A549 (cell line): Measurements from ENCODE around the gene KIAA2012. TPM values are rescaled to one million over a fixed set of nuclear protein-coding genes. Genes with fewer than 3 reads are reported as not detected.

Experiments
- ATAC-seq, 2 experiments: fragments of 200-7000 bp in 1 of 2; fragments of >200 bp in 1 of 2; cut with Nextera tagmentation in 1 of 2; cut with Tn5 transposase in 1 of 2; 3 replicates each; pipeline versions ENCODE4 v1.8.0 to v1.9.1; 2018 to 2020; ENCODE audit warnings: mild to moderate bottlenecking in 1 of 2, moderate library complexity in 1 of 2
- CTCF ChIA-PET: fragments of 300-600 bp; sonication (Branson Sonifier 250); formaldehyde crosslinking; extraction: SDS; loops from one replicate; lab custom pipeline; 2021; ENCODE audit warnings: antibody characterized with exemption, inconsistent platforms; lab: Yijun Ruan, JAX
- POLR2A ChIA-PET: fragments of 350-600 bp; formaldehyde crosslinking; extraction: SDS; loops from one replicate; lab custom pipeline; 2021; ENCODE audit warnings: antibody characterized with exemption, inconsistent platforms; lab: Yijun Ruan, JAX
- DNase-seq, 2 experiments: peaks; one replicate each; pipeline versions ENCODE4 v3.0.0 to v3.0.0-alpha.2; 2011 to 2016; ENCODE audit warnings: low read depth in 1 of 2, low spot score in 1 of 2
- FAIRE-seq: peaks from 2 replicates; lab custom pipeline; 2011; peaks lifted over from hg19 to GRCh38; lab: Jason Lieb, UNC
- H3K27ac ChIP-seq, 2 experiments: fragments of >200 bp; sonication (Bioruptor Twin); formaldehyde crosslinking; 3 replicates each; pipeline ENCODE4 v1.5.1; 2016 to 2017
- H3K4me1 ChIP-seq: fragments of >200 bp; sonication (Bioruptor Twin); formaldehyde crosslinking; 3 replicates; pipeline ENCODE4 v1.6.1; 2016
- H3K4me2 ChIP-seq: fragments of >200 bp; sonication (Bioruptor Twin); formaldehyde crosslinking; 3 replicates; pipeline ENCODE4 v1.6.1; 2016
- H3K4me3 ChIP-seq: fragments of >200 bp; sonication (Bioruptor Twin); formaldehyde crosslinking; 3 replicates; pipeline ENCODE4 v1.5.1; 2016
- H3K9me3 ChIP-seq: fragments of >200 bp; sonication (Bioruptor Twin); formaldehyde crosslinking; 3 replicates; pipeline ENCODE4 v1.6.1; 2016
- BCL3 ChIP-seq: fragments of >200 bp; sonication (Bioruptor Twin); formaldehyde crosslinking; IDR thresholded peaks from 3 replicates; pipeline ENCODE4 v1.6.1; 2016
- CHD4 ChIP-seq: fragments of 200-600 bp; sonication (generic); IDR thresholded peaks from 2 replicates; pipeline ENCODE4 v1.6.1; 2016; ENCODE audit warnings: antibody characterized with exemption, mild to moderate bottlenecking, borderline replicate concordance
- E2F6 ChIP-seq: IDR thresholded peaks from 2 replicates; pipeline ENCODE4 v1.6.1; 2012; ENCODE audit warnings: low read depth, borderline replicate concordance
- EHMT2 ChIP-seq: fragments of 200-600 bp; sonication (generic); IDR thresholded peaks from 2 replicates; pipeline ENCODE4 v1.6.1; 2016; ENCODE audit warnings: antibody characterized with exemption, low read depth, mild to moderate bottlenecking, moderate library complexity
- FOSL2 ChIP-seq, 2 experiments: fragments of 450-650 bp in 1 of 2; fragments of >200 bp in 1 of 2; sonication (Bioruptor Twin) in 1 of 2; formaldehyde crosslinking; IDR thresholded peaks; 2 replicates each; pipeline versions ENCODE4 v1.5.0 to v1.6.1; 2016 to 2020; ENCODE audit warnings: mild to moderate bottlenecking in 1 of 2, moderate library complexity in 1 of 2
- FOXS1 ChIP-seq: fragments of 250-450 bp; sonication (Bioruptor Pico); IDR thresholded peaks from 2 replicates; pipeline ENCODE4 v1.5.0; 2020; ENCODE audit warnings: mild to moderate bottlenecking, moderate library complexity
- GATA3 ChIP-seq: IDR thresholded peaks from 2 replicates; pipeline ENCODE4 v1.6.1; 2012; ENCODE audit warnings: borderline replicate concordance
- HDAC2 ChIP-seq: fragments of 200-600 bp; sonication (generic); IDR thresholded peaks from 2 replicates; pipeline ENCODE4 v1.6.1; 2016
- HEYL ChIP-seq: fragments of 250-450 bp; sonication (Bioruptor Pico); IDR thresholded peaks from 2 replicates; pipeline ENCODE4 v1.8.0; 2021; ENCODE audit warnings: mild to moderate bottlenecking, moderate library complexity
- HOXA7 ChIP-seq: fragments of 250-450 bp; sonication (Bioruptor Pico); IDR thresholded peaks from 2 replicates; pipeline ENCODE4 v1.5.0; 2020; ENCODE audit warnings: mild to moderate bottlenecking, moderate library complexity
- HOXB13 ChIP-seq: fragments of 250-450 bp; sonication (Bioruptor Pico); IDR thresholded peaks from 2 replicates; pipeline ENCODE4 v1.5.0; 2020; ENCODE audit warnings: low read depth, mild to moderate bottlenecking, moderate library complexity
- KDM5A ChIP-seq: fragments of 200-600 bp; sonication (generic); IDR thresholded peaks from 2 replicates; pipeline ENCODE4 v1.6.1; 2016; ENCODE audit warnings: antibody characterized with exemption, mild to moderate bottlenecking
- MAFK ChIP-seq: fragments of 450-650 bp; IDR thresholded peaks from 2 replicates; pipeline ENCODE4 v1.6.1; 2014; ENCODE audit not compliant: partially characterized antibody
- NR3C1 ChIP-seq: fragments of >200 bp; sonication (Bioruptor Twin); formaldehyde crosslinking; IDR thresholded peaks from 3 replicates; pipeline ENCODE4 v1.6.1; 2017
- REST ChIP-seq: fragments of 200-600 bp; sonication (generic); IDR thresholded peaks from 2 replicates; pipeline ENCODE4 v1.6.1; 2016; ENCODE audit warnings: antibody characterized with exemption, mild to moderate bottlenecking, moderate library complexity
- ZC3H11A ChIP-seq: fragments of 450-650 bp; IDR thresholded peaks from 2 replicates; pipeline ENCODE4 v1.6.1; 2014; ENCODE audit warnings: antibody characterized with exemption, mild to moderate bottlenecking
- WGBS: methylation state at CpG from one replicate; pipeline ENCODE4 v1.1.6; 2017; ENCODE audit errors: missing lambda C conversion rate; 5-methylcytosine and 5-hydroxymethylcytosine counted together
- polyA plus RNA-seq, 4 experiments: library from polyadenylated mRNA; depleted of rRNA in 3 of 4; stranded (reverse); fragments of >200 nt; fragmentation: RNase III in 1 of 4; extraction: RNeasy Plus Mini Kit Qiagen cat#74134 plus additional on column Dnase treatment in 1 of 4; gene quantifications; 2 replicates in 3 of 4; 3 replicates in 1 of 4; pipeline ENCODE4 v1.2.3, GENCODE V29; 2011 to 2017
- TF ChIP-seq, protein P1 (sequence below): fragments of 250-450 bp; sonication (Bioruptor Pico); IDR thresholded peaks from 2 replicates; pipeline ENCODE4 v1.5.0; 2021; ENCODE audit warnings: mild to moderate bottlenecking, moderate library complexity, borderline replicate concordance
- TF ChIP-seq, protein P2 (sequence below): fragments of 150-350 bp; IDR thresholded peaks from 2 replicates; pipeline ENCODE4 v1.6.1; 2014; ENCODE audit warnings: low read depth, mild to moderate bottlenecking, low read length

KIAA2012 gene
- polyA plus RNA-seq, 2 of the 4 experiments (the other 2 are of a cell fraction), result 0.01 to 0.04 TPM

- POLR2A ChIA-PET, result no interaction called here
- Histone ChIP-seq H3K4me2 (no peak overlapping the region), H3K9me3 (no peaks in the 10 kb centered on the region), H3K4me1 (no peaks in the 10 kb centered on the region), H3K27ac (peak overlapping the region in 1 of 2 experiments; percentile 42; a peak in 1 of 6 replicates), H3K4me3 (no peak overlapping the region)
- TF ChIP-seq FOSL2 (IDR thresholded peaks at IDR 0.05), result no peak
- no peak for TF ChIP-seq FOSL2 (CRISPR knock-in tag; IDR thresholded peaks at IDR 0.05)
- no peak for TF ChIP-seq GATA3
- no peak for TF ChIP-seq E2F6
- TF ChIP-seq MAFK, result no peak
- no peak for TF ChIP-seq HOXB13 (CRISPR knock-in tag)
- no peak for TF ChIP-seq EHMT2
- no peak for TF ChIP-seq HEYL (CRISPR knock-in tag)
- no peak for TF ChIP-seq BCL3
- no peak for TF ChIP-seq HOXA7
- TF ChIP-seq KDM5A, result no peak
- TF ChIP-seq, protein P1, sequence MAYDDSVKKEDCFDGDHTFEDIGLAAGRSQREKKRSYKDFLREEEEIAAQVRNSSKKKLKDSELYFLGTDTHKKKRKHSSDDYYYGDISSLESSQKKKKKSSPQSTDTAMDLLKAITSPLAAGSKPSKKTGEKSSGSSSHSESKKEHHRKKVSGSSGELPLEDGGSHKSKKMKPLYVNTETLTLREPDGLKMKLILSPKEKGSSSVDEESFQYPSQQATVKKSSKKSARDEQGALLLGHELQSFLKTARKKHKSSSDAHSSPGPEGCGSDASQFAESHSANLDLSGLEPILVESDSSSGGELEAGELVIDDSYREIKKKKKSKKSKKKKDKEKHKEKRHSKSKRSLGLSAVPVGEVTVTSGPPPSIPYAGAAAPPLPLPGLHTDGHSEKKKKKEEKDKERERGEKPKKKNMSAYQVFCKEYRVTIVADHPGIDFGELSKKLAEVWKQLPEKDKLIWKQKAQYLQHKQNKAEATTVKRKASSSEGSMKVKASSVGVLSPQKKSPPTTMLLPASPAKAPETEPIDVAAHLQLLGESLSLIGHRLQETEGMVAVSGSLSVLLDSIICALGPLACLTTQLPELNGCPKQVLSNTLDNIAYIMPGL (CRISPR knock-in tag), result no peak
- no peak for TF ChIP-seq ZC3H11A
- TF ChIP-seq REST, result no peak
- no peak for TF ChIP-seq NR3C1
- TF ChIP-seq HDAC2, result no peak
- ATAC-seq (no peak), FAIRE-seq (no peak), DNase-seq (no peak)
- WGBS, result 62% methylated on average over 4 of the region's 4 CpGs
- CTCF ChIA-PET, result interaction anchor here (0.6 to 2.7 kb wide), 4 partner anchors 10 to 44 kb away, joined by 3 to 11 read pairs (median 4); no protein-coding TSS in a partner anchor
Observed at GRCh38 chr2:202147775-202148174, 74.7 kb downstream of the KIAA2012 start.

GRCh38 chr2:202148515-202149154, 75.6 kb downstream of the KIAA2012 start:
- Histone ChIP-seq H3K4me3 (no peak overlapping the region), H3K4me1 (no peaks in the 10 kb centered on the region), H3K4me2 (no peak overlapping the region)
- 76% methylated on average over 15 of the region's 17 CpGs for WGBS
- FAIRE-seq (no peak), ATAC-seq (peak in 1 of 2 experiments; percentile 19; a peak in 2 of 6 replicates), DNase-seq (no peak)
- POLR2A ChIA-PET, result no interaction called here
- TF ChIP-seq CHD4 (no peak), FOXS1 (no peak)
- TF ChIP-seq, protein P2, sequence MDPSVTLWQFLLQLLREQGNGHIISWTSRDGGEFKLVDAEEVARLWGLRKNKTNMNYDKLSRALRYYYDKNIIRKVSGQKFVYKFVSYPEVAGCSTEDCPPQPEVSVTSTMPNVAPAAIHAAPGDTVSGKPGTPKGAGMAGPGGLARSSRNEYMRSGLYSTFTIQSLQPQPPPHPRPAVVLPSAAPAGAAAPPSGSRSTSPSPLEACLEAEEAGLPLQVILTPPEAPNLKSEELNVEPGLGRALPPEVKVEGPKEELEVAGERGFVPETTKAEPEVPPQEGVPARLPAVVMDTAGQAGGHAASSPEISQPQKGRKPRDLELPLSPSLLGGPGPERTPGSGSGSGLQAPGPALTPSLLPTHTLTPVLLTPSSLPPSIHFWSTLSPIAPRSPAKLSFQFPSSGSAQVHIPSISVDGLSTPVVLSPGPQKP, result no peak
- TF ChIP-seq, all 56 proteins: peak for 0
- no peaks in the 10 kb centered on the region for H3K9me3 ChIP-seq
- CTCF ChIA-PET, result interaction anchor here (1.2 to 2.7 kb wide), 3 partner anchors 9 to 289 kb away, joined by 3 to 11 read pairs (median 5); no protein-coding TSS in a partner anchor
- 0 out of 6 replicates have a peak overlapping the region, but pooled peaks of 1 of the 2 experiments have one; percentile 31 for H3K27ac ChIP-seq
